GM12878 (cell line): Measurements from ENCODE around the gene ORAI3. TPM values are rescaled to one million over a fixed set of nuclear protein-coding genes. Genes with fewer than 3 reads are reported as not detected.

Source experiments
- ATAC-seq: fragments of 200-7000 bp; cut with Tn5 transposase; 3 replicates; pipeline ENCODE4 v1.9.1; 2020; ENCODE audit warnings: mild to moderate bottlenecking, moderate library complexity
- BruUV-seq: library from RNA; stranded (reverse); fragments of 400-500 nt; replicated peaks from 2 replicates; lab custom pipeline; 2021; lab: Mats Ljungman, UMichigan
- CTCF ChIA-PET: fragments of 300-600 bp; sonication (Branson Sonifier 250); formaldehyde crosslinking; extraction: SDS; loops from one replicate; lab custom pipeline; 2021; ENCODE audit warnings: inconsistent platforms; lab: Yijun Ruan, JAX
- POLR2A ChIA-PET: fragments of 350-600 bp; formaldehyde crosslinking; extraction: SDS; loops from one replicate; lab custom pipeline; 2021; ENCODE audit warnings: inconsistent platforms; lab: Charles Lee
- RAD21 ChIA-PET: fragments of 300-600 bp; sonication (Branson Sonifier 250); formaldehyde crosslinking; loops from one replicate; lab custom pipeline; 2023; ENCODE audit warnings: antibody characterized with exemption; ENCODE audit not compliant: unreplicated experiment; lab: Charles Lee
- SMC1A ChIA-PET: fragments of 300-600 bp; sonication (Branson Sonifier 250); formaldehyde crosslinking; loops from one replicate; lab custom pipeline; 2023; ENCODE audit not compliant: unreplicated experiment, uncharacterized antibody; lab: Charles Lee
- DNase-seq: peaks from one replicate; pipeline ENCODE4 v3.0.0-alpha.2; 2011; ENCODE audit warnings: low read depth, low spot score
- FAIRE-seq: peaks from 3 replicates; lab custom pipeline; 2011; peaks lifted over from hg19 to GRCh38; lab: Jason Lieb, UNC
- H2AFZ ChIP-seq: 2 replicates; pipeline ENCODE4 v1.6.0; 2011; ENCODE audit warnings: low read depth, low read length, control low read depth; ENCODE audit not compliant: control insufficient read depth
- H3K27ac ChIP-seq: 2 replicates; pipeline ENCODE4 v1.5.1; 2011; ENCODE audit warnings: control low read depth; ENCODE audit not compliant: control insufficient read depth, insufficient read depth
- H3K27me3 ChIP-seq, 2 experiments: replicated peaks in 1 of 2; 2 replicates each; pipeline versions ENCODE4 v1.6.0 to v1.6.1; 2011; ENCODE audit warnings: low read length in 1 of 2; ENCODE audit not compliant: control insufficient read depth in 2 of 2, insufficient read depth in 2 of 2
- H3K36me3 ChIP-seq, 2 experiments: 2 replicates each; pipeline ENCODE4 v1.5.1; 2011; ENCODE audit warnings: low read length in 1 of 2; ENCODE audit not compliant: control insufficient read depth in 2 of 2, insufficient read depth in 2 of 2
- H3K4me1 ChIP-seq: 2 replicates; pipeline ENCODE4 v1.6.1; 2011; ENCODE audit warnings: mild to moderate bottlenecking, low read length, moderate library complexity, mixed read lengths; ENCODE audit not compliant: control insufficient read depth, insufficient read depth
- H3K4me2 ChIP-seq: 2 replicates; pipeline ENCODE4 v1.6.0; 2011; ENCODE audit warnings: control low read depth; ENCODE audit not compliant: control insufficient read depth, insufficient read depth
- H3K4me3 ChIP-seq: fragments of 200-600 bp; sonication (generic); 2 replicates; pipeline ENCODE4 v1.5.1; 2016
- H3K79me2 ChIP-seq: 2 replicates; pipeline ENCODE4 v1.6.0; 2011; ENCODE audit warnings: low read length; ENCODE audit not compliant: control insufficient read depth, insufficient read depth
- H3K9ac ChIP-seq: 2 replicates; pipeline ENCODE4 v1.8.0; 2011; ENCODE audit warnings: low read length, control low read depth, mixed read lengths; ENCODE audit not compliant: control insufficient read depth, insufficient read depth
- H3K9me3 ChIP-seq: replicated peaks from 3 replicates; pipeline ENCODE4 v1.5.1; 2011; ENCODE audit warnings: mild to moderate bottlenecking, low read length; ENCODE audit not compliant: control insufficient read depth, insufficient read depth
- H4K20me1 ChIP-seq: 2 replicates; pipeline ENCODE4 v1.6.0; 2011; ENCODE audit not compliant: control insufficient read depth, insufficient read depth
- FOS ChIP-seq: IDR thresholded peaks from 3 replicates; pipeline ENCODE4 v1.6.1; 2011; ENCODE audit warnings: borderline replicate concordance; ENCODE audit not compliant: insufficient read length; ENCODE audit errors: extremely low read depth
- HDAC2 ChIP-seq: fragments of 200-600 bp; sonication (generic); IDR thresholded peaks from 2 replicates; pipeline ENCODE4 v1.6.1; 2017
- JUND ChIP-seq: IDR thresholded peaks from 2 replicates; pipeline ENCODE4 v1.6.1; 2012; ENCODE audit warnings: low read depth, mild to moderate bottlenecking, low read length, improper control_type of control experiment, moderate library complexity
- MYB ChIP-seq: fragments of 150-350 bp; IDR thresholded peaks from 2 replicates; pipeline ENCODE4 v1.6.1; 2014; ENCODE audit warnings: mild to moderate bottlenecking, low read depth, low read length, borderline replicate concordance
- YY1 ChIP-seq: IDR thresholded peaks from 2 replicates; pipeline ENCODE4 v1.6.1; 2011; ENCODE audit warnings: low read depth, mild to moderate bottlenecking, low read length
- ZNF274 ChIP-seq: IDR thresholded peaks from one replicate; pipeline ENCODE4 v1.8.0; 2011; ENCODE audit not compliant: insufficient read length, insufficient read depth
- ZZZ3 ChIP-seq: IDR thresholded peaks from 2 replicates; pipeline ENCODE4 v1.6.1; 2011; ENCODE audit warnings: low read depth; ENCODE audit not compliant: control insufficient read depth, insufficient read length
- WGBS: methylation state at CpG from one replicate; pipeline ENCODE4 v1.1.6; 2016; ENCODE audit warnings: low lambda C conversion rate; ENCODE audit not compliant: insufficient replicate concordance, insufficient coverage; ENCODE audit errors: missing lambda C conversion rate; 5-methylcytosine and 5-hydroxymethylcytosine counted together
- in situ Hi-C: fragments of 300-500 bp; cut with MboI; formaldehyde crosslinking; loops from 9 replicates; pipeline ENCODE4 v1.14.3; 2018; ENCODE audit warnings: mixed read lengths
- intact Hi-C: fragments of 100-400 bp; cut with micrococcal nuclease; formaldehyde crosslinking; loops from one replicate; pipeline ENCODE4 v1.14.2; 2022; ENCODE audit not compliant: unreplicated experiment
- polyA plus RNA-seq, 11 experiments: library from polyadenylated mRNA; depleted of rRNA in 4 of 11; unstranded in 6 of 11; stranded (reverse) in 5 of 11; fragments of >200 nt; fragmentation: Nextera tagmentation in 4 of 11; fragmentation: Illumina TruSeq in 1 of 11; extraction: Ambion mirVana in 4 of 11; extraction: Trizol in 1 of 11; gene quantifications; 1 replicate in 1 of 11; 2 replicates in 10 of 11; pipeline versions ENCODE4 v1.2.1 to v1.2.3, GENCODE V29; 2011 to 2016; ENCODE audit warnings: inconsistent platforms in 2 of 11, missing spikeins in 2 of 11, low read depth in 1 of 11
- total RNA-seq, 4 experiments: library from RNA; depleted of rRNA in 3 of 4; stranded (reverse); fragments of >200 nt in 3 of 4; fragmentation: Illumina TruSeq in 1 of 4; extraction: Trizol in 1 of 4; gene quantifications; 2 replicates each; pipeline versions ENCODE4 v1.2.1 to v1.2.3, GENCODE V29; 2013 to 2021

ORAI3 gene
- total and polyA plus RNA-seq, 10 of the 15 experiments (the other 5 are each of a cell fraction or from before 2014, with no cell fraction given) = 3.4 to 21.9 (median 16.2) TPM

DNA sequence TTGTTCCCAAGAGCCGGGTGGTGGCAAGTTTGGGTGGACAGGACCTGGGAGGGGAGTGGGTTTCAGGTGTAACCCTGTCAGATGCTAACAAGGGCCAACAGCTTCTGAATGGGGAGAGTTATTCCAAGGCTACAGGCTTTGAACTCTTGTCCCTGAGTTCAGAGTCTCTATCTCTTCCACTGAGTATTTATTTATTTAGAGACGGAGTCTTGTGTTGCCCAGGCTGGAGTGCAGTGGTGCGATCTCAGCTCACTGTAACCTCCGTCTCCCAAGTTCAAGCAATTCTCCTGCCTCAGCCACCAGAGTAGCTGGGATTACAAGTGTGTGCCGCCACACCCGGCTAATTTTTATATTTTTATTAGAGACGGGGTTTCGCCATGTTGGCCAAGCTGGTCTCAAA, 6.1 kb downstream of the ORAI3 start:
- no TSS peak for BruUV-seq
- Histone ChIP-seq H3K9me3 (no peaks in the 10 kb centered on the region), H4K20me1 (no peaks in the 10 kb centered on the region; the same call in 1 of the 2 replicates), H3K4me1 (peaks cover 22% of the 10 kb centered on the region), H3K27ac (no peak overlapping the region), H3K9ac (no peak overlapping the region), H3K36me3 (peaks cover 0 to 18% of the 10 kb centered on the region in 2 experiments; a peak in 3 of 4 replicates), H3K79me2 (peaks cover 20% of the 10 kb centered on the region), H3K4me3 (no peak overlapping the region), H2AFZ (no peak overlapping the region), H3K27me3 (no peaks in the 10 kb centered on the region), H3K4me2 (no peak overlapping the region)
- intact Hi-C loops = loop anchor here (10.0 kb wide), 2 partner anchors 140 to 920 kb away; partner anchors contain the start of genes VKORC1 and ZNF267
- ATAC-seq (no peak), DNase-seq (no peak), FAIRE-seq (no peak)
- TF ChIP-seq MYB (no peak), JUND (no peak), ZNF274 (no peak), ZZZ3 (no peak), HDAC2 (no peak), YY1 (no peak), FOS (no peak)
- ChIA-PET RAD21 (interaction anchor here (1.8 to 2.5 kb wide), 2 partner anchors 111 to 187 kb away, joined by 5 to 17 read pairs; no protein-coding TSS in a partner anchor), POLR2A (interaction anchor here (0.6 to 0.8 kb wide), 3 partner anchors 152 to 925 kb away, joined by 3 to 4 read pairs (median 3); no protein-coding TSS in a partner anchor), SMC1A (interaction anchor here (1.4 to 2.5 kb wide), 5 partner anchors 14 to 187 kb away, joined by 3 to 12 read pairs (median 7); partner anchors contain the start of genes HSD3B7, ZNF646 and ZNF668), CTCF (interaction anchor here (1.0 to 3.6 kb wide), 9 partner anchors 11 to 505 kb away, joined by 4 to 37 read pairs (median 14); partner anchors contain the start of genes VKORC1, ZNF646 and ZNF668)
- in situ Hi-C loops = loop anchor here (10.0 kb wide), 2 partner anchors 760 to 920 kb away; partner anchors contain the start of gene ZNF267
- 98% methylated on average over 8 of the region's 8 CpGs for WGBS
